IMR-90 (cell line): ENCODE results near the gene PALLD. TPM values are rescaled to one million over a fixed set of nuclear protein-coding genes. Genes with fewer than 3 reads are reported as not detected.

ENCODE experiments used
- ATAC-seq: fragments of 200-7000 bp; cut with Tn5 transposase; 2 replicates; pipeline ENCODE4 v1.9.1; 2020; ENCODE audit warnings: low read depth, mild to moderate bottlenecking, moderate library complexity
- BruUV-seq: library from RNA; stranded (reverse); fragments of 400-500 nt; replicated peaks from 2 replicates; lab custom pipeline; 2021; lab: Mats Ljungman, UMichigan
- CTCF ChIA-PET: fragments of 300-600 bp; formaldehyde crosslinking; extraction: SDS; loops from one replicate; lab custom pipeline; 2021; ENCODE audit warnings: antibody characterized with exemption; lab: Yijun Ruan, JAX
- POLR2A ChIA-PET: fragments of 300-600 bp; sonication (Branson Sonifier 250); formaldehyde crosslinking; loops from one replicate; lab custom pipeline; 2022; ENCODE audit warnings: antibody characterized with exemption; ENCODE audit not compliant: unreplicated experiment; lab: Charles Lee
- DNase-seq: peaks from one replicate; pipeline ENCODE4 v3.0.0; 2013
- H2AFZ ChIP-seq: replicated peaks from 2 replicates; pipeline ENCODE3; 2013; ENCODE audit warnings: low read length, mild to moderate bottlenecking; ENCODE audit not compliant: poor library complexity
- H2AK5ac ChIP-seq: 2 replicates; pipeline ENCODE4 v1.6.1; 2013; ENCODE audit warnings: low read depth, low read length, inconsistent platforms
- H2AK9ac ChIP-seq: replicated peaks from 2 replicates; pipeline ENCODE3; 2013; ENCODE audit warnings: mild to moderate bottlenecking, low read depth, low read length, moderate library complexity; ENCODE audit not compliant: poor library complexity
- H2BK120ac ChIP-seq: 2 replicates; pipeline ENCODE4 v1.6.1; 2013; ENCODE audit warnings: low read depth, low read length, inconsistent platforms
- H2BK15ac ChIP-seq: 3 replicates; pipeline ENCODE4 v1.6.1; 2013; ENCODE audit warnings: low read depth, low read length, inconsistent platforms
- H2BK20ac ChIP-seq: 2 replicates; pipeline ENCODE4 v1.6.1; 2013; ENCODE audit warnings: low read depth, mild to moderate bottlenecking, inconsistent platforms, low read length, moderate library complexity
- H2BK5ac ChIP-seq: 2 replicates; pipeline ENCODE4 v1.6.1; 2013; ENCODE audit warnings: mild to moderate bottlenecking, low read depth, low read length, inconsistent platforms; ENCODE audit not compliant: poor library complexity, severe bottlenecking
- H3K14ac ChIP-seq: replicated peaks from 2 replicates; pipeline ENCODE4 v1.6.1; 2013; ENCODE audit warnings: low read depth, low read length, inconsistent platforms
- H3K18ac ChIP-seq: 2 replicates; pipeline ENCODE4 v1.6.1; 2013; ENCODE audit warnings: low read depth, low read length, control low read depth
- H3K23ac ChIP-seq: 2 replicates; pipeline ENCODE4 v1.6.1; 2013; ENCODE audit warnings: low read depth, low read length, inconsistent platforms
- H3K27ac ChIP-seq: 2 replicates; pipeline ENCODE4 v1.5.1; 2013; ENCODE audit warnings: mild to moderate bottlenecking, control low read depth, low read length; ENCODE audit not compliant: insufficient read depth
- H3K27me3 ChIP-seq: 2 replicates; pipeline ENCODE4 v1.6.1; 2013; ENCODE audit warnings: low read length; ENCODE audit not compliant: control insufficient read depth, insufficient read depth
- H3K36me3 ChIP-seq: 2 replicates; pipeline ENCODE4 v1.6.1; 2013; ENCODE audit warnings: low read length, mixed read lengths; ENCODE audit not compliant: control insufficient read depth, insufficient read depth
- H3K4ac ChIP-seq: 2 replicates; pipeline ENCODE4 v1.6.1; 2013; ENCODE audit warnings: low read depth, low read length, inconsistent platforms
- H3K4me1 ChIP-seq: 2 replicates; pipeline ENCODE4 v1.6.1; 2013; ENCODE audit warnings: low read length, mixed read lengths; ENCODE audit not compliant: control insufficient read depth, insufficient read depth
- H3K4me2 ChIP-seq: 2 replicates; pipeline ENCODE4 v1.6.1; 2013; ENCODE audit warnings: low read depth, mild to moderate bottlenecking, control low read depth, low read length, moderate library complexity
- H3K4me3 ChIP-seq: 2 replicates; pipeline ENCODE4 v1.5.1; 2013; ENCODE audit warnings: low read depth, mild to moderate bottlenecking, control low read depth, low read length, moderate library complexity; ENCODE audit not compliant: insufficient read depth
- H3K56ac ChIP-seq: 2 replicates; pipeline ENCODE4 v1.6.1; 2013; ENCODE audit warnings: low read length, inconsistent platforms; ENCODE audit not compliant: insufficient read depth; ENCODE audit errors: extremely low read depth
- H3K79me1 ChIP-seq, 2 experiments: 2 replicates each; pipeline ENCODE4 v1.6.1; 2013; ENCODE audit warnings: low read length in 2 of 2, inconsistent platforms in 1 of 2, low read depth in 1 of 2
- H3K9ac ChIP-seq: 2 replicates; pipeline ENCODE4 v1.6.1; 2013; ENCODE audit warnings: low read depth, low read length, control low read depth
- H3K9me1 ChIP-seq: 2 replicates; pipeline ENCODE4 v1.6.1; 2013; ENCODE audit warnings: low read length, inconsistent platforms; ENCODE audit not compliant: insufficient read depth
- H3K9me3 ChIP-seq: 2 replicates; pipeline ENCODE4 v1.6.1; 2013; ENCODE audit warnings: low read length; ENCODE audit not compliant: control insufficient read depth, insufficient read depth
- H4K20me1 ChIP-seq: 2 replicates; pipeline ENCODE4 v1.6.1; 2013; ENCODE audit warnings: low read length, inconsistent platforms; ENCODE audit not compliant: insufficient read depth
- H4K5ac ChIP-seq: 2 replicates; pipeline ENCODE4 v1.6.1; 2013; ENCODE audit warnings: mild to moderate bottlenecking, low read depth, low read length, control low read depth
- H4K8ac ChIP-seq, 2 experiments: 2 replicates each; pipeline ENCODE4 v1.6.1; 2013; ENCODE audit warnings: low read depth in 2 of 2, low read length in 2 of 2, control low read depth in 1 of 2, inconsistent platforms in 1 of 2
- H4K91ac ChIP-seq: 2 replicates; pipeline ENCODE4 v1.6.1; 2013; ENCODE audit warnings: low read depth, low read length, inconsistent platforms; ENCODE audit not compliant: insufficient read depth
- BHLHE40 ChIP-seq: fragments of 150-350 bp; IDR thresholded peaks from 2 replicates; pipeline ENCODE4 v1.6.1; 2016; ENCODE audit warnings: mild to moderate bottlenecking, low read depth, low read length
- CEBPB ChIP-seq: IDR thresholded peaks from 2 replicates; pipeline ENCODE4 v1.6.1; 2012; ENCODE audit warnings: low read depth, low read length, improper control_type of control experiment
- CHD1 ChIP-seq: IDR thresholded peaks from 2 replicates; pipeline ENCODE4 v1.6.1; 2012; ENCODE audit warnings: low read depth, low read length, improper control_type of control experiment
- FOS ChIP-seq: fragments of 150-350 bp; IDR thresholded peaks from 2 replicates; pipeline ENCODE4 v1.6.1; 2016; ENCODE audit warnings: low read depth, low read length
- MAFK ChIP-seq: IDR thresholded peaks from 2 replicates; pipeline ENCODE4 v1.6.1; 2012; ENCODE audit warnings: low read depth, low read length, improper control_type of control experiment
- MAZ ChIP-seq: IDR thresholded peaks from 2 replicates; pipeline ENCODE4 v1.6.1; 2012; ENCODE audit warnings: low read depth, mild to moderate bottlenecking, low read length, improper control_type of control experiment, moderate library complexity, borderline replicate concordance
- MXI1 ChIP-seq: IDR thresholded peaks from 2 replicates; pipeline ENCODE4 v1.6.1; 2012; ENCODE audit warnings: low read depth, mild to moderate bottlenecking, low read length, moderate library complexity, borderline replicate concordance
- POLR2A ChIP-seq: IDR thresholded peaks from 2 replicates; pipeline ENCODE4 v1.6.1; 2012; ENCODE audit warnings: mild to moderate bottlenecking, low read depth, low read length
- RAD21 ChIP-seq: IDR thresholded peaks from 2 replicates; pipeline ENCODE4 v1.6.1; 2012; ENCODE audit warnings: low read length, improper control_type of control experiment
- RCOR1 ChIP-seq: IDR thresholded peaks from 2 replicates; pipeline ENCODE4 v1.6.1; 2012; ENCODE audit warnings: mild to moderate bottlenecking, low read length, improper control_type of control experiment; ENCODE audit not compliant: insufficient replicate concordance
- RFX5 ChIP-seq: IDR thresholded peaks from 2 replicates; pipeline ENCODE4 v1.8.0; 2012; ENCODE audit warnings: low read depth, mild to moderate bottlenecking, low read length, moderate library complexity
- SMC3 ChIP-seq: fragments of 150-350 bp; IDR thresholded peaks from 2 replicates; pipeline ENCODE4 v1.6.1; 2016; ENCODE audit warnings: low read depth, mild to moderate bottlenecking, antibody characterized with exemption, low read length, moderate library complexity
- WGBS, 2 experiments: methylation state at CpG; one replicate each; pipeline versions ENCODE4 v1.1.5 to v1.1.7; 2013; ENCODE audit warnings: missing lambda C conversion rate in 2 of 2; ENCODE audit not compliant: insufficient read length in 1 of 2; ENCODE audit errors: extremely low coverage in 2 of 2; 5-methylcytosine and 5-hydroxymethylcytosine counted together
- dilution Hi-C: fragments of 300-500 bp; cut with HindIII; formaldehyde crosslinking; loops from one replicate; pipeline ENCODE4 v1.14.3; 2018; ENCODE audit warnings: low sequenced_read_pairs; ENCODE audit not compliant: unreplicated experiment
- in situ Hi-C: fragments of 300-500 bp; cut with MboI; formaldehyde crosslinking; loops from 3 replicates; pipeline ENCODE4 v1.14.3; 2019; ENCODE audit warnings: low sequenced_read_pairs, inconsistent platforms, mixed read lengths
- intact Hi-C: fragments of 100-400 bp; cut with micrococcal nuclease; formaldehyde crosslinking; loops from 2 replicates; pipeline ENCODE4 v1.10.0; 2022
- polyA plus RNA-seq, 3 experiments: library from polyadenylated mRNA; depleted of rRNA; stranded (reverse); fragments of >200 nt; gene quantifications; 2 replicates each; pipeline ENCODE4 v1.2.3, GENCODE V29; 2012; ENCODE audit warnings: low replicate concordance in 1 of 3
- total RNA-seq: library from RNA; depleted of rRNA; stranded (reverse); fragments of >200 nt; gene quantifications from 2 replicates; pipeline ENCODE4 v1.2.3, GENCODE V29; 2012
- TF ChIP-seq, protein P1 (sequence below): fragments of 150-350 bp; IDR thresholded peaks from 2 replicates; pipeline ENCODE4 v1.6.1; 2016; ENCODE audit warnings: low read depth, mild to moderate bottlenecking, low read length, moderate library complexity, borderline replicate concordance
- TF ChIP-seq, protein P2 (sequence below): conservative IDR thresholded peaks from 2 replicates; pipeline ENCODE4 v1.5.1; 2012; ENCODE audit warnings: mild to moderate bottlenecking, low read depth, low read length, improper control_type of control experiment

The PALLD gene
- total and polyA plus RNA-seq, 2 of the 4 experiments (the other 2 are of a cell fraction): 91.0 to 91.9 TPM

DNA sequence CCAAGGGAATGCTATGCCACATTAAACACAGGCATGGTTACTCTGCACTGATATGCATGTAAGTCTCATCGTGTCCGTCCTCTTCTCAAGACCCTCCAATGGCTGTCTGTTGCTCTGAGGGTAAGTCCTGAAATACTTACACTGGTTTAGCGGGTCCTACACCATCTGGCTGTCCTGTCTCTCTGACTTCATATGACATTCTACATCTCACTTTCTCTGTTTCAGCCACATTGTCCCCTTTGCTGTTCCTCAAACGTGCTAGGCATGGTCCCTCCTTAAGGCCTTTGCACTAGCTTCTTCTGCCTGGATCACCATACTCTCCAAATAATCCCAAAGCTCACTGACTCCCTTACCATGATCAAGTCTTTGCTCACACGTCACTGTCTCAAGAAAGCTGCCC, 131.4 kb downstream of the PALLD start:
- peak overlapping the region; percentile 36; the same call in 1 of the 2 replicates for H2AK5ac ChIP-seq
- 87% methylated on average over 3 of the region's 5 CpGs; no CpG with 5 or more reads in 1 of the 2 experiments for whole genome bisulfite sequencing, 2 experiments
- H3K36me3 ChIP-seq: no peaks in the 10 kb centered on the region
- peaks cover 5% of the 10 kb centered on the region; the same call in 1 of the 2 replicates for H3K9me1 ChIP-seq
- no peak overlapping the region for H3K14ac ChIP-seq
- ATAC-seq (no peak), DNase-seq (no peak)
- peaks cover 11% of the 10 kb centered on the region for H3K4me1 ChIP-seq
- H4K20me1 ChIP-seq: no peaks in the 10 kb centered on the region
- H3K9me3 ChIP-seq: no peaks in the 10 kb centered on the region
- ChIA-PET CTCF (no interaction called here), POLR2A (no interaction called here)
- no peak overlapping the region for H3K27ac ChIP-seq
- in situ Hi-C loops (no loop called here), dilution Hi-C loops (no loop called here), intact Hi-C loops (no loop called here)
- BruUV-seq: no TSS peak
- 0 out of 2 replicates have a peak overlapping the region, but pooled peaks have one; percentile 18 for H3K4ac ChIP-seq
- H2BK20ac ChIP-seq: no peak overlapping the region
- no peak overlapping the region for H3K18ac ChIP-seq
- H3K56ac ChIP-seq: no peak overlapping the region
- no peak overlapping the region for H2BK5ac ChIP-seq
- H4K91ac ChIP-seq: peak overlapping the region; percentile 10
- no peak overlapping the region for H2BK120ac ChIP-seq
- H4K8ac ChIP-seq: no peak overlapping the region
- no peak overlapping the region for H2AK9ac ChIP-seq
- no peak overlapping the region for H3K4me2 ChIP-seq
- TF ChIP-seq RFX5 (no peak), CEBPB (no peak), CHD1 (no peak), RAD21 (no peak), POLR2A (no peak), MXI1 (no peak), RCOR1 (no peak), FOS (no peak), MAFK (no peak), SMC3 (no peak), MAZ (no peak), BHLHE40 (no peak)
- TF ChIP-seq, protein P1, sequence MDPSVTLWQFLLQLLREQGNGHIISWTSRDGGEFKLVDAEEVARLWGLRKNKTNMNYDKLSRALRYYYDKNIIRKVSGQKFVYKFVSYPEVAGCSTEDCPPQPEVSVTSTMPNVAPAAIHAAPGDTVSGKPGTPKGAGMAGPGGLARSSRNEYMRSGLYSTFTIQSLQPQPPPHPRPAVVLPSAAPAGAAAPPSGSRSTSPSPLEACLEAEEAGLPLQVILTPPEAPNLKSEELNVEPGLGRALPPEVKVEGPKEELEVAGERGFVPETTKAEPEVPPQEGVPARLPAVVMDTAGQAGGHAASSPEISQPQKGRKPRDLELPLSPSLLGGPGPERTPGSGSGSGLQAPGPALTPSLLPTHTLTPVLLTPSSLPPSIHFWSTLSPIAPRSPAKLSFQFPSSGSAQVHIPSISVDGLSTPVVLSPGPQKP: no peak
- TF ChIP-seq, protein P2, sequence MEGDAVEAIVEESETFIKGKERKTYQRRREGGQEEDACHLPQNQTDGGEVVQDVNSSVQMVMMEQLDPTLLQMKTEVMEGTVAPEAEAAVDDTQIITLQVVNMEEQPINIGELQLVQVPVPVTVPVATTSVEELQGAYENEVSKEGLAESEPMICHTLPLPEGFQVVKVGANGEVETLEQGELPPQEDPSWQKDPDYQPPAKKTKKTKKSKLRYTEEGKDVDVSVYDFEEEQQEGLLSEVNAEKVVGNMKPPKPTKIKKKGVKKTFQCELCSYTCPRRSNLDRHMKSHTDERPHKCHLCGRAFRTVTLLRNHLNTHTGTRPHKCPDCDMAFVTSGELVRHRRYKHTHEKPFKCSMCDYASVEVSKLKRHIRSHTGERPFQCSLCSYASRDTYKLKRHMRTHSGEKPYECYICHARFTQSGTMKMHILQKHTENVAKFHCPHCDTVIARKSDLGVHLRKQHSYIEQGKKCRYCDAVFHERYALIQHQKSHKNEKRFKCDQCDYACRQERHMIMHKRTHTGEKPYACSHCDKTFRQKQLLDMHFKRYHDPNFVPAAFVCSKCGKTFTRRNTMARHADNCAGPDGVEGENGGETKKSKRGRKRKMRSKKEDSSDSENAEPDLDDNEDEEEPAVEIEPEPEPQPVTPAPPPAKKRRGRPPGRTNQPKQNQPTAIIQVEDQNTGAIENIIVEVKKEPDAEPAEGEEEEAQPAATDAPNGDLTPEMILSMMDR: no peak
- no peak overlapping the region for H2AFZ ChIP-seq
- no peak overlapping the region for H4K5ac ChIP-seq
- no peak overlapping the region for H3K9ac ChIP-seq
- H3K23ac ChIP-seq: no peak overlapping the region
- H3K79me1 ChIP-seq: peaks cover 0 to 8% of the 10 kb centered on the region in 2 experiments; a peak in 1 of 4 replicates
- peak overlapping the region; percentile 6; the same call in 1 of the 3 replicates for H2BK15ac ChIP-seq
- H3K4me3 ChIP-seq: no peak overlapping the region
- H3K27me3 ChIP-seq: no peaks in the 10 kb centered on the region
